H7 (cell line): ENCODE measurements around the gene APOA5. TPM values are rescaled to one million over a fixed set of nuclear protein-coding genes. Genes with fewer than 3 reads are reported as not detected.
A peak's percentile ranks its signal among the peaks of the same experiment; 100 is the strongest.

Experiments
- DNase-seq: peaks from one replicate; pipeline ENCODE4 v3.0.0; 2012
- H3K27me3 ChIP-seq: 2 replicates; pipeline ENCODE4 v1.6.0; 2011; ENCODE audit warnings: mild to moderate bottlenecking, low read length; ENCODE audit not compliant: control insufficient read depth, insufficient read depth
- H3K36me3 ChIP-seq: replicated peaks from 2 replicates; pipeline ENCODE4 v1.5.1; 2011; ENCODE audit warnings: low read length; ENCODE audit not compliant: control insufficient read depth, insufficient read depth
- H3K4me3 ChIP-seq: 2 replicates; pipeline ENCODE4 v1.5.1; 2011; ENCODE audit warnings: low read depth, mild to moderate bottlenecking, control low read depth, low read length, moderate library complexity; ENCODE audit not compliant: insufficient read depth
- total RNA-seq: library from RNA; depleted of rRNA; stranded (reverse); fragments of >200 nt; shearing (Covaris generic); gene quantifications from 2 replicates; pipeline ENCODE4 v1.2.3, GENCODE V29; 2014

Gene APOA5
- total RNA-seq, 1 experiment from 2014 or later: 0.07 TPM

- H3K27me3 ChIP-seq: peaks cover 3% of the 10 kb centered on the region; the same call in 1 of the 2 replicates
- DNase-seq: no peak
- no peak overlapping the region for H3K4me3 ChIP-seq
- no peaks in the 10 kb centered on the region for H3K36me3 ChIP-seq
Observed at GRCh38 chr11:116832350-116833290, 40.9 kb upstream of the APOA5 start.

GRCh38 chr11:116831790-116832349 is 40.2 kb upstream of the APOA5 start:
- no peak overlapping the region for H3K4me3 ChIP-seq
- peaks cover 3% of the 10 kb centered on the region; the same call in 1 of the 2 replicates for H3K27me3 ChIP-seq
- no peaks in the 10 kb centered on the region for H3K36me3 ChIP-seq
- DNase-seq: no peak

- Histone ChIP-seq H3K36me3 (no peaks in the 10 kb centered on the region), H3K27me3 (peaks cover 2% of the 10 kb centered on the region; the same call in 1 of the 2 replicates), H3K4me3 (no peak overlapping the region)
- peak; percentile 22 for DNase-seq
Observed at GRCh38 chr11:116830184-116830912, 38.7 kb upstream of the APOA5 start.

GRCh38 chr11:116829525-116830183 is 38.0 kb upstream of the APOA5 start, which contains the start of gene APOC3:
TSS of gene APOC3 (plus strand) at chr11:116829907. CDS start at chr11:116830583, 676 bp downstream.
- Histone ChIP-seq H3K27me3 (no peaks in the 10 kb centered on the region; the same call in 1 of the 2 replicates), H3K4me3 (no peak within 1 kb of the TSS), H3K36me3 (no peaks in the 10 kb centered on the region)
- peak; percentile 42 for DNase-seq

DNA sequence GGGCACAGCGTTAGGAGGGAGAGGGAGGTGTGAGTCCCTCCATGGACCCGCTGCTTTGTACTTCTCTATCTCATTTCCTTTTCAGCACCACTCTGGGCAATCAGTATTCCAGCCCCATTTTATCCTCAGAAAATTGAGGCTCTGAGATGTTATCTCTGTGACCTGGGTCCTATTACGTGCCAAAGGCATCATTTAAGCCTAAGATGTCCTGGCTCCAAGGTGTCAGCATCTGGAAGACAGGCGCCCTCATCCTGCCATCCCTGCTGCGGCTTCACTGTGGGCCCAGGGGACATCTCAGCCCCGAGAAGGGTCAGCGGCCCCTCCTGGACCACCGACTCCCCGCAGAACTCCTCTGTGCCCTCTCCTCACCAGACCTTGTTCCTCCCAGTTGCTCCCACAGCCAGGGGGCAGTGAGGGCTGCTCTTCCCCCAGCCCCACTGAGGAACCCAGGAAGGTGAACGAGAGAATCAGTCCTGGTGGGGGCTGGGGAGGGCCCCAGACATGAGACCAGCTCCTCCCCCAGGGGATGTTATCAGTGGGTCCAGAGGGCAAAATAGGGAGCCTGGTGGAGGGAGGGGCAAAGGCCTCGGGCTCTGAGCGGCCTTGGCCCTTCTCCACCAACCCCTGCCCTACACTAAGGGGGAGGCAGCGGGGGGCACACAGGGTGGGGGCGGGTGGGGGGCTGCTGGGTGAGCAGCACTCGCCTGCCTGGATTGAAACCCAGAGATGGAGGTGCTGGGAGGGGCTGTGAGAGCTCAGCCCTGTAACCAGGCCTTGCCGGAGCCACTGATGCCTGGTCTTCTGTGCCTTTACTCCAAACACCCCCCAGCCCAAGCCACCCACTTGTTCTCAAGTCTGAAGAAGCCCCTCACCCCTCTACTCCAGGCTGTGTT is 37.2 kb upstream of the APOA5 start:
- no peaks in the 10 kb centered on the region; the same call in 1 of the 2 replicates for H3K27me3 ChIP-seq
- no peak overlapping the region for H3K4me3 ChIP-seq
- peak; percentile 57 for DNase-seq
- H3K36me3 ChIP-seq: no peaks in the 10 kb centered on the region

DNA sequence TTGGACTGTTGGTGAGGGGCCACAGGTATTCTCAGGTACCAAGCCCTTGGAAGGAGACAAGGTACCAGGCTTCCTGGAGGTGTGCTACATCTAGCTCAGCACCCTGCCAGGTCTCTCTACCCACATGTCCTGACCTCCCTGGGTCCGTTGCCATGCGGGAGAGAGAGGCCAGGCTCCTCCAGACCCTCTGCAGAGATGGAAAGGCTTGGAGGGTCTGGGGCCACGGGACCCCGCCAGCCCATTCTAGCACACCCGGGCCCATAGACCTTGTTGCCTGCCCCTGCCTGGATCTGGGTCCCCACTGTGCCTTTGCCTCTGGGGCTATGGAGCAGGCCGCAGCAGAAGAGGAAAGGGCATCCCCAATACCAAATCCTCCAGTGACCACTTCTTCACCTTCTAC is 35.8 kb upstream of the APOA5 start:
- no peak for DNase-seq
- no peak overlapping the region for H3K4me3 ChIP-seq
- H3K27me3 ChIP-seq: no peaks in the 10 kb centered on the region; the same call in 1 of the 2 replicates
- no peaks in the 10 kb centered on the region for H3K36me3 ChIP-seq

DNA sequence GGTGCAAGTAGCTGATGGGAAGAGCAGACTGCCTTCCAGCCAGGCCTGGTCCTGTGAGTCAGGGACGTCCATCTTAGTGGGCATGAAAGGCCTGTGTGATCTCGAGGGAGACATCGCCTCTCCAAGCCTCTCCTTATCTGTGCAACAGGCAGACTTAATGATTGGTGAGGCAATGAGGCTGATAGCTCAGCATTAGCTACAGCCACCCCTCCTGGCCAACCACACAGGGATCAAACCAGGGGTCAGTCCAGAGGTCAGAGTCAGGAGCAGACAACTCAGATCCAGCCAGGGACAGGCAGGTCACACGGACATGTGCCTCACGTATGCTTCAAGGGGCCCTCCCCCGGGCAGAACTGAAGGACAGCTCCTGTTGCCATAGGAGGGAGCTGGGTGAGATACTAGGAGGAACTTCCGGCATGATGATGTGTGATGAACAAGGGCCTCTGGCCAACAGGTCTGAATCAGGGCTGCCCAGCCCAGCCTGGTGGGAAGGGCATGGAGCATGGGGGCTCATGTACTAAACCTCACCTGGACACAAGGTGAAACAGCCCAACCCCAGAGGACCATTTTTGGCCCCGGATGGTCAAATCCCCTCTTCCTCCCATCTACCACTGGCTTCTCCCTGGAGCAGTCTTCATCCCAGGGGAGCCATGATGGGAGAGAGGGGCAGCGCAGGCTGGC is 35.2 kb upstream of the APOA5 start:
- Histone ChIP-seq H3K4me3 (no peak overlapping the region), H3K36me3 (no peaks in the 10 kb centered on the region), H3K27me3 (no peaks in the 10 kb centered on the region; the same call in 1 of the 2 replicates)
- DNase-seq: no peak

DNA sequence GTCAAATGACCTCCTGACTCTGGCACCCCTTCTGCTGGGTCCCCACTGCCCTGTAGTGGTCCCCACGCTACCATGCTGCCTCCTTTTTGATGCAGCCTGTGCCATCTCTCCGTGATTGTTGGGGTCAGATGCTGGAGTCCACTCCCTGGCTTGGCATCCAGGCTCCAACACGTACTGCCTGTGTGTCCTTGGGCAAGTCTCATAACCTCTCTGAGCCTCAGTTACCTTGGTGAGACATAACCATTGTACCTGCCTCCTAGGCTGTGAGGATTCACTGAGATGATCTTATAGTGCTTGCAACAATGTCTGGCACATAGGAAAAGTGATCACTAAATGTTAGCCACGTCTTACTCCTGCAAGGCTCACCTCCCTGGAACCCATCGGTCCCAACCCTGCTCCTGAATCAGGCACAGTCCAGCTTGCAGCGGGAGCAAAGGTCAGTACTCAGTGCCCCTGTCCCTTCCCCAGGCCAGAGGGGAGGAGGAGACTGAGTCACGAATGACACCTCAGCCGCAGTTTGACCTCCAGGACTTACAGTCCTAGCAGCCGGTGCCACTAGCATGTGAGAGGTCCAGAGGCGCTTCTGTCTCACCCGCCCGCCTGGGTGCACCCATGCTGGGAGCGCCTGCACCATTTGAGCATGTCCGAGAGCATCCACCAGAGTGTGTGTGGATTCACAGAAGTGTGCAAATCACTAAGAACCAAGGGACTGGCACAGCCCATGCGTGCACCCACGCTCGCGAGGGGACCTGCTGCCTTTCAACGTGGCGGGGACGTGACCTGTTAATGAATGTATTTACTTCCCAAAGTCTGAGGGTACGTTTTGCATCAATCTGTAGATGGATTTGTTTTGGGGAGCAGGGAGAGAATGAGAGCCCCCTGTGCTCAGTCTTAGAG is 34.4 kb upstream of the APOA5 start:
- no peaks in the 10 kb centered on the region for H3K36me3 ChIP-seq
- no peak overlapping the region for H3K4me3 ChIP-seq
- DNase-seq: peak; percentile 30
- H3K27me3 ChIP-seq: no peaks in the 10 kb centered on the region; the same call in 1 of the 2 replicates

GRCh38 chr11:116825434-116825833 is 33.8 kb upstream of the APOA5 start:
- no peak for DNase-seq
- no peaks in the 10 kb centered on the region; the same call in 1 of the 2 replicates for H3K27me3 ChIP-seq
- no peak overlapping the region for H3K4me3 ChIP-seq
- no peaks in the 10 kb centered on the region for H3K36me3 ChIP-seq

DNA sequence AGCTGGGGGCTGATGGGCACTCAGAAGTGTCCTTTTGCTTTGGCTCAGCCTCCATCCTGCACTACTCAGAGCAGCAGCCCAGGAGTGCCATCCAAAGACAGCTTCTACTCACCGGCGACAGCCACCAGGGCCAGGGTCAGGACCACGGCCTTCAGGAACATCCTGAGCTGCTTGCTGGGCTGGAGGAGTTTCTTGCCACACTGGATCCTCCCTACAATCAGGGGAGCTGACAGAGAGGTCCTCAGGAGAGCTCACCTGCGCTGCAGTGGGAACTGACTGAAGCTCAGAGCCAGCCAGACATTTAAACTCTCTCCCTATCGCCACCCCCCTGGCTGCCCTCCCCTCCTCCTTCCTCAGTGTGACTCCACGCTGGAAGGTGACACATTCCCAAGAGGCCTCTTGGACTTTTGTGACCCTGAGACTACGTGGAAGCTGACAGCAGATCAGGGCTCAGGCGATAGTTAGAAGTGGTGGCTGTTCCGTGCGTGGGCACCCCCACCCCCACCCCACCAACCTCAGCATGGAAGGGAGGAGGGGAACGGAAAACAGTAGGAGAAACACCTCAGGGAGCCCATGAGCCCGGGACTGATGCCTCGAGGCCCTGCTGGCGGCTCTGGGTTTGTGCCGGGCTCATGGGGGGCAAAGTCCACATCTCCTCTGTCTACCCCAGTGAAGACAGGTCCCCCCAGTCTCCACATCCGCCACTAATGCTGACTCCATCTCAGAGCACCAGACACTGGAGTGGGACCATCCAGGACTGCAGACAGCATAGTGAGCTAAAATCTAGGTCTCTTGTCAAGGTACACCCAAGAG is 31.6 kb upstream of the APOA5 start, which contains the start of gene APOA4:
Gene APOA4, minus strand, starts transcription at position 274 of the 813 bp plus-strand sequence. Its CDS starts 113 bp downstream, at position 161.
- Histone ChIP-seq H3K36me3 (no peaks in the 10 kb centered on the region), H3K4me3 (no peak within 1 kb of the TSS), H3K27me3 (no peaks in the 10 kb centered on the region; the same call in 1 of the 2 replicates)
- peak; percentile 44 for DNase-seq

- DNase-seq: no peak
- Histone ChIP-seq H3K36me3 (no peaks in the 10 kb centered on the region), H3K27me3 (no peaks in the 10 kb centered on the region; the same call in 1 of the 2 replicates), H3K4me3 (no peak overlapping the region)
Observed at GRCh38 chr11:116822575-116822974, 30.9 kb upstream of the APOA5 start.
